ENCODE results near the gene CAP1.
"Not testable (repeated sequence)": the region's sequence is repeated elsewhere in the genome, so short reads cannot be mapped to it uniquely, and the experiment has no call there.

The CAP1 gene

GRCh38 chr1:40020447-40021085, 20.0 kb upstream of the CAP1 start:
- no peak for TF ChIP-seq ZNF274 (IDR thresholded peaks at IDR 0.05; ENCODE audit: low read depth, low read length)
- H3K4me3 ChIP-seq (ENCODE audit: low read length), result no peak overlapping the region

GRCh38 chr1:40023379-40023944, 17.1 kb upstream of the CAP1 start:
- TF ChIP-seq ZNF274 (IDR thresholded peaks at IDR 0.05; ENCODE audit: low read depth, low read length), result no peak
- no peak overlapping the region for H3K4me3 ChIP-seq (ENCODE audit: low read length)

- H3K4me3 ChIP-seq (ENCODE audit: low read length), result no peak overlapping the region
- no peak for TF ChIP-seq ZNF274 (IDR thresholded peaks at IDR 0.05; ENCODE audit: low read depth, low read length)
Observed at GRCh38 chr1:40024671-40025070, 15.9 kb upstream of the CAP1 start.

- no peak for TF ChIP-seq ZNF274 (IDR thresholded peaks at IDR 0.05; ENCODE audit: low read depth, low read length)
- H3K4me3 ChIP-seq (ENCODE audit: low read length), result no peak overlapping the region
Observed at GRCh38 chr1:40027647-40028046, 12.9 kb upstream of the CAP1 start.

GRCh38 chr1:40029608-40030007, 10.9 kb upstream of the CAP1 start:
- H3K4me3 ChIP-seq (ENCODE audit: low read length), result no peak overlapping the region

GRCh38 chr1:40030528-40031135, 9.9 kb upstream of the CAP1 start:
- no peak overlapping the region for H3K4me3 ChIP-seq (ENCODE audit: low read length)
- no peak for TF ChIP-seq ZNF274 (IDR thresholded peaks at IDR 0.05; ENCODE audit: low read depth, low read length)

More at GRCh38 chr1:40029608-40030007, 10.9 kb upstream of the CAP1 start:
- TF ChIP-seq ZNF274 (IDR thresholded peaks at IDR 0.05; ENCODE audit: low read depth, low read length), result no peak

- TF ChIP-seq ZNF274 (IDR thresholded peaks at IDR 0.05; ENCODE audit: low read depth, low read length), result no peak
- no peak overlapping the region for H3K4me3 ChIP-seq (ENCODE audit: low read length)
Observed at GRCh38 chr1:40032240-40032891, 8.2 kb upstream of the CAP1 start.

- no peak overlapping the region for H3K4me3 ChIP-seq (ENCODE audit: low read length)
- no peak for TF ChIP-seq ZNF274 (IDR thresholded peaks at IDR 0.05; ENCODE audit: low read depth, low read length)
Observed at GRCh38 chr1:40034869-40035268, 5.7 kb upstream of the CAP1 start.

GRCh38 chr1:40036574-40036973, 4.0 kb upstream of the CAP1 start:
- H3K4me3 ChIP-seq (ENCODE audit: low read length), result no peak overlapping the region
- no peak for TF ChIP-seq ZNF274 (IDR thresholded peaks at IDR 0.05; ENCODE audit: low read depth, low read length)

- not testable (repeated sequence) for H3K4me3 ChIP-seq (ENCODE audit: low read length)
Observed at GRCh38 chr1:40037254-40037653, 3.3 kb upstream of the CAP1 start.

GRCh38 chr1:40038697-40039096, 1.8 kb upstream of the CAP1 start:
- TF ChIP-seq ZNF274 (IDR thresholded peaks at IDR 0.05; ENCODE audit: low read depth, low read length), result no peak
- no peak overlapping the region for H3K4me3 ChIP-seq (ENCODE audit: low read length)

GRCh38 chr1:40039245-40039756, 1.2 kb upstream of the CAP1 start:
- H3K4me3 ChIP-seq (ENCODE audit: low read length), result peak overlapping the region; percentile 68
- TF ChIP-seq ZNF274 (IDR thresholded peaks at IDR 0.05; ENCODE audit: low read depth, low read length), result no peak

- no peak for TF ChIP-seq ZNF274 (IDR thresholded peaks at IDR 0.05; ENCODE audit: low read depth, low read length)
- peak overlapping the region; percentile 68 for H3K4me3 ChIP-seq (ENCODE audit: low read length)
Observed at GRCh38 chr1:40039757-40040510, 595 bp upstream of the CAP1 start.

- H3K4me3 ChIP-seq (ENCODE audit: low read length), result peak overlapping the region; percentile 92
- no peak for TF ChIP-seq ZNF274 (IDR thresholded peaks at IDR 0.05; ENCODE audit: low read depth, low read length)
Observed at GRCh38 chr1:40041466-40041838, 923 bp downstream of the CAP1 start.
